ENCODE data around the gene EFNA5. TPM values are rescaled to one million over a fixed set of nuclear protein-coding genes. Genes with fewer than 3 reads are reported as not detected.

EFNA5 gene
- total and polyA plus RNA-seq, 10 of the 15 experiments (the other 5 are each of a cell fraction or from before 2014, with no cell fraction given) = 0.19 to 12.6 (median 3.9) TPM

DNA sequence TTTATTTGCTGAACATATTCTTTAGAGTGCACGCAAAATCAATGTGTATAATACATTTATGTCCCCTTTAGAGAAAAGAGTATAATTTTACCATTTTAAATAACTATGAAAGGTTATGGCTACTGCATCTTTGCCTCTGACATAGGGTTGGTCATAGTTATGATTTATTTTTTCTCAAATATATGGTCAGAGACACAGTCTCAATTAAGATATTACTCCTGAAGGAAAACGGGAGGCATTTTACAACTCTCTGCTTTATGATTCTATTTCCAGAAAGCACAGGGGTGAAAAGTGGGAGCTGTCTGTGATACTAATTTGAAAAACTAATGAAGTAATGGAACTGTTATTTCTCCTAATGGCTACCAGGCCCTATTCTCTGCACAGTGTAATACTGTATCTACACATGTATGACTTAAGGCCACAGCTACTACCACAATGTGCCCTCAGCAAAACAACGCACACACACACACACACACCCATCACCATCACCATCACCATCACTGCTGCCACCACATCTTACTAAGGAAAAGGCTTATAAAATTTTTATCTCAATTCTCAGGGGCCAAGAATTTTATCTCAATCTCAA is 262.9 kb downstream of the EFNA5 start:
- intact Hi-C loops (cut with micrococcal nuclease; ENCODE audit: unreplicated experiment) = no loop called here
- no peak overlapping the region for H3K9ac ChIP-seq (ENCODE audit: control insufficient read depth, insufficient read depth, low read length)
- FAIRE-seq = no peak

More for the DNA sequence above, 262.9 kb downstream of the EFNA5 start:
- H3K36me3 ChIP-seq (ENCODE audit: control insufficient read depth in 2 of 2, insufficient read depth in 2 of 2, low read length in 1 of 2) = no peaks in the 10 kb centered on the region; a peak in 1 of 4 replicates
- no peaks in the 10 kb centered on the region; the same call in 2 of the 3 replicates for H3K9me3 ChIP-seq (replicated peaks; ENCODE audit: control insufficient read depth, insufficient read depth, low read length)
- POLR2A ChIA-PET = interaction anchor here (1.2 kb wide), 2 partner anchors 11 to 124 kb away, joined by 3 read pairs; no protein-coding TSS in a partner anchor
- ATAC-seq (no peak), DNase-seq (ENCODE audit: low read depth, low spot score) (no peak)
- H3K27me3 ChIP-seq (replicated peaks in 1 of 2; ENCODE audit: control insufficient read depth in 2 of 2, insufficient read depth in 2 of 2, low read length in 1 of 2) = no peaks in the 10 kb centered on the region; a peak in 1 of 4 replicates
- no peaks in the 10 kb centered on the region for H3K79me2 ChIP-seq (ENCODE audit: control insufficient read depth, insufficient read depth, low read length)
- no peak overlapping the region for H3K27ac ChIP-seq (ENCODE audit: control insufficient read depth, insufficient read depth)
- RAD21 ChIA-PET (ENCODE audit: unreplicated experiment) = interaction anchor here (0.8 to 1.6 kb wide), 3 partner anchors 12 to 164 kb away, joined by 3 to 4 read pairs (median 3); no protein-coding TSS in a partner anchor
- H2AFZ ChIP-seq (ENCODE audit: control insufficient read depth, low read depth, low read length) = no peak overlapping the region
- SMC1A ChIA-PET (ENCODE audit: uncharacterized antibody, unreplicated experiment) = interaction anchor here (0.8 to 2.1 kb wide), 9 partner anchors 10 to 257 kb away, joined by 3 to 7 read pairs (median 3); no protein-coding TSS in a partner anchor
- in situ Hi-C loops (cut with MboI) = no loop called here
- H3K4me3 ChIP-seq = no peak overlapping the region
- BruUV-seq (replicated peaks) = no TSS peak
- no peak overlapping the region for H3K4me2 ChIP-seq (ENCODE audit: control insufficient read depth, insufficient read depth)
- CTCF ChIA-PET = interaction anchor here (0.7 to 2.2 kb wide), 4 partner anchors 15 to 165 kb away, joined by 3 to 8 read pairs (median 4); no protein-coding TSS in a partner anchor
- no peaks in the 10 kb centered on the region for H4K20me1 ChIP-seq (ENCODE audit: control insufficient read depth, insufficient read depth)
- WGBS (ENCODE audit: insufficient coverage, insufficient replicate concordance, low lambda C conversion rate, missing lambda C conversion rate) = 64% methylated on average over 3 of the region's 3 CpGs
- TF ChIP-seq MYC (IDR thresholded peaks at IDR 0.05; ENCODE audit: insufficient read depth, insufficient read length, insufficient replicate concordance, low read length, severe bottlenecking) = no peak
- TF ChIP-seq, protein P1, sequence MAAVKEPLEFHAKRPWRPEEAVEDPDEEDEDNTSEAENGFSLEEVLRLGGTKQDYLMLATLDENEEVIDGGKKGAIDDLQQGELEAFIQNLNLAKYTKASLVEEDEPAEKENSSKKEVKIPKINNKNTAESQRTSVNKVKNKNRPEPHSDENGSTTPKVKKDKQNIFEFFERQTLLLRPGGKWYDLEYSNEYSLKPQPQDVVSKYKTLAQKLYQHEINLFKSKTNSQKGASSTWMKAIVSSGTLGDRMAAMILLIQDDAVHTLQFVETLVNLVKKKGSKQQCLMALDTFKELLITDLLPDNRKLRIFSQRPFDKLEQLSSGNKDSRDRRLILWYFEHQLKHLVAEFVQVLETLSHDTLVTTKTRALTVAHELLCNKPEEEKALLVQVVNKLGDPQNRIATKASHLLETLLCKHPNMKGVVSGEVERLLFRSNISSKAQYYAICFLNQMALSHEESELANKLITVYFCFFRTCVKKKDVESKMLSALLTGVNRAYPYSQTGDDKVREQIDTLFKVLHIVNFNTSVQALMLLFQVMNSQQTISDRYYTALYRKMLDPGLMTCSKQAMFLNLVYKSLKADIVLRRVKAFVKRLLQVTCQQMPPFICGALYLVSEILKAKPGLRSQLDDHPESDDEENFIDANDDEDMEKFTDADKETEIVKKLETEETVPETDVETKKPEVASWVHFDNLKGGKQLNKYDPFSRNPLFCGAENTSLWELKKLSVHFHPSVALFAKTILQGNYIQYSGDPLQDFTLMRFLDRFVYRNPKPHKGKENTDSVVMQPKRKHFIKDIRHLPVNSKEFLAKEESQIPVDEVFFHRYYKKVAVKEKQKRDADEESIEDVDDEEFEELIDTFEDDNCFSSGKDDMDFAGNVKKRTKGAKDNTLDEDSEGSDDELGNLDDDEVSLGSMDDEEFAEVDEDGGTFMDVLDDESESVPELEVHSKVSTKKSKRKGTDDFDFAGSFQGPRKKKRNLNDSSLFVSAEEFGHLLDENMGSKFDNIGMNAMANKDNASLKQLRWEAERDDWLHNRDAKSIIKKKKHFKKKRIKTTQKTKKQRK (IDR thresholded peaks at IDR 0.05; ENCODE audit: low read depth, low read length) = no peak
- TF ChIP-seq, protein P2, sequence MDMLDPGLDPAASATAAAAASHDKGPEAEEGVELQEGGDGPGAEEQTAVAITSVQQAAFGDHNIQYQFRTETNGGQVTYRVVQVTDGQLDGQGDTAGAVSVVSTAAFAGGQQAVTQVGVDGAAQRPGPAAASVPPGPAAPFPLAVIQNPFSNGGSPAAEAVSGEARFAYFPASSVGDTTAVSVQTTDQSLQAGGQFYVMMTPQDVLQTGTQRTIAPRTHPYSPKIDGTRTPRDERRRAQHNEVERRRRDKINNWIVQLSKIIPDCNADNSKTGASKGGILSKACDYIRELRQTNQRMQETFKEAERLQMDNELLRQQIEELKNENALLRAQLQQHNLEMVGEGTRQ (IDR thresholded peaks at IDR 0.05; ENCODE audit: borderline replicate concordance, low read depth, low read length) = no peak
- TF ChIP-seq, protein P3, sequence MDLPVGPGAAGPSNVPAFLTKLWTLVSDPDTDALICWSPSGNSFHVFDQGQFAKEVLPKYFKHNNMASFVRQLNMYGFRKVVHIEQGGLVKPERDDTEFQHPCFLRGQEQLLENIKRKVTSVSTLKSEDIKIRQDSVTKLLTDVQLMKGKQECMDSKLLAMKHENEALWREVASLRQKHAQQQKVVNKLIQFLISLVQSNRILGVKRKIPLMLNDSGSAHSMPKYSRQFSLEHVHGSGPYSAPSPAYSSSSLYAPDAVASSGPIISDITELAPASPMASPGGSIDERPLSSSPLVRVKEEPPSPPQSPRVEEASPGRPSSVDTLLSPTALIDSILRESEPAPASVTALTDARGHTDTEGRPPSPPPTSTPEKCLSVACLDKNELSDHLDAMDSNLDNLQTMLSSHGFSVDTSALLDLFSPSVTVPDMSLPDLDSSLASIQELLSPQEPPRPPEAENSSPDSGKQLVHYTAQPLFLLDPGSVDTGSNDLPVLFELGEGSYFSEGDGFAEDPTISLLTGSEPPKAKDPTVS (IDR thresholded peaks at IDR 0.05; ENCODE audit: low read depth, low read length) = no peak
- no peak for TF ChIP-seq SMC3 (IDR thresholded peaks at IDR 0.05; ENCODE audit: borderline replicate concordance, low read length)
- no peak for TF ChIP-seq YBX1 (IDR thresholded peaks at IDR 0.05)
- TF ChIP-seq BCL11A (IDR thresholded peaks at IDR 0.05; ENCODE audit: low read depth, low read length) = no peak
- no peak for TF ChIP-seq RELB (IDR thresholded peaks at IDR 0.05; ENCODE audit: low read depth)
- TF ChIP-seq POLR2A (IDR thresholded peaks at IDR 0.05; ENCODE audit: low read depth, low read length) = no peak
- no peak for TF ChIP-seq IRF3 (IDR thresholded peaks at IDR 0.05)
- no peak for TF ChIP-seq ZNF384 (IDR thresholded peaks at IDR 0.05; ENCODE audit: borderline replicate concordance, low read depth, low read length)
- TF ChIP-seq NRF1 (conservative IDR thresholded peaks at IDR 0.05; ENCODE audit: low read depth, low read length) = no peak
- TF ChIP-seq CHD4 (IDR thresholded peaks at IDR 0.05) = no peak
- no peak for TF ChIP-seq NR2F1 (conservative IDR thresholded peaks at IDR 0.05)
- TF ChIP-seq RUNX3 (IDR thresholded peaks at IDR 0.05; ENCODE audit: low read length) = no peak
- TF ChIP-seq ZNF622 (IDR thresholded peaks at IDR 0.05) = no peak
- TF ChIP-seq TCF12 (IDR thresholded peaks at IDR 0.05; ENCODE audit: low read depth, low read length) = no peak
- H3K4me1 ChIP-seq (ENCODE audit: control insufficient read depth, insufficient read depth, low read length) = no peaks in the 10 kb centered on the region
